Lower leg skin (tissue), 3 donors: ENCODE results near the gene WIPI1.

Experiments used
- CTCF ChIP-seq, 3 donors: fragments of 450-650 bp; IDR thresholded peaks; one replicate each; pipeline ENCODE4 v1.5.1; 2016; ENCODE audit warnings: antibody characterized with exemption in 3 of 3, mild to moderate bottlenecking in 3 of 3, moderate library complexity in 2 of 3
- POLR2A ChIP-seq, 2 donors: fragments of 450-650 bp; IDR thresholded peaks; one replicate each; pipeline ENCODE4 v1.6.1; 2016 to 2017; ENCODE audit warnings: antibody characterized with exemption in 2 of 2, mild to moderate bottlenecking in 1 of 2, moderate library complexity in 1 of 2

DNA sequence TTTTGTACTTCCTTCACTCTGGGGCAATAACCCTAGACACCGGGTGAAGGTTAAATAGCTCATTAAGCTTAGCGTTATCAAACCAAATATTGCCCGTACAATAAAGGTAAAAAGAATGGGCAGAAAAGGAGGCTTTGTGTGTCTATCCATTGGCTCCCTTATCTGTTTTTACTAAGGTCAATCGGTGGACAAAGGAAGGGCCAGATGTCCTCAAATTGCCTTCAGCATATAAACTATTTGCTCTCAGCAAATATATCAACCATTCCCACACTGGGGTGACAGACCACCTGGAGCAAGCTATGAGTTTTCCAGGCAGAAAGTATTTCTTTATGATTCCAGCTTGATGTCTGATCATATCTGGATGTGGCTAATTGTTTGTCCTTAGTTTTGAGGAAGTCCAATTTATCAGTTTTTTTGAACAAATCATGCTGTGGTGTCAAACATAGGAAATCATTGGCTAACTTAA lies 25.3 kb upstream of the WIPI1 start:
- TF ChIP-seq CTCF (IDR thresholded peaks at IDR 0.05) (no peak), POLR2A (IDR thresholded peaks at IDR 0.05) (no peak)
